Lung (tissue), 12 donors: ENCODE measurements around the gene DICER1. TPM values are rescaled to one million over a fixed set of nuclear protein-coding genes. Genes with fewer than 3 reads are reported as not detected.

Experiments used
- ATAC-seq: fragments of 200-7000 bp; cut with Tn5 transposase; one replicate; pipeline ENCODE4 v1.9.1; 2020; ENCODE audit warnings: moderate number of reproducible peaks; ENCODE audit not compliant: insufficient read depth, low FRiP score
- DNase-seq, 3 donors: peaks; one replicate each; pipeline ENCODE4 v3.0.0-alpha.2; 2013 to 2017
- H3K27ac ChIP-seq, 2 donors: one replicate each; pipeline ENCODE4 v1.5.1; 2013; ENCODE audit warnings: mild to moderate bottlenecking in 2 of 2, moderate library complexity in 2 of 2, control low read depth in 1 of 2, inconsistent platforms in 1 of 2, low read depth in 1 of 2, low read length in 1 of 2
- H3K27me3 ChIP-seq, 3 donors: one replicate each; pipeline ENCODE4 v1.5.1; 2013; ENCODE audit warnings: low read length in 2 of 3; ENCODE audit not compliant: control insufficient read depth in 3 of 3, insufficient read depth in 3 of 3
- H3K36me3 ChIP-seq, 4 donors: one replicate each; pipeline ENCODE4 v1.5.1; 2013; ENCODE audit warnings: low read length in 4 of 4, mild to moderate bottlenecking in 1 of 4, moderate library complexity in 1 of 4; ENCODE audit not compliant: control insufficient read depth in 4 of 4, insufficient read depth in 4 of 4
- H3K4me1 ChIP-seq, 5 donors: one replicate each; pipeline ENCODE4 v1.5.1; 2013; ENCODE audit warnings: low read length in 5 of 5, mild to moderate bottlenecking in 2 of 5, moderate library complexity in 1 of 5; ENCODE audit not compliant: control insufficient read depth in 5 of 5, insufficient read depth in 5 of 5
- H3K4me3 ChIP-seq: one replicate; pipeline ENCODE4 v1.5.1; 2013; ENCODE audit warnings: mild to moderate bottlenecking, control low read depth, moderate library complexity
- H3K9ac ChIP-seq, 2 donors: one replicate each; pipeline ENCODE4 v1.5.1; 2013; ENCODE audit warnings: low read length in 2 of 2, control low read depth in 1 of 2; ENCODE audit not compliant: insufficient read depth in 1 of 2
- H3K9me3 ChIP-seq, 4 donors: one replicate each; pipeline ENCODE4 v1.5.1; 2013; ENCODE audit warnings: low read length in 3 of 4, mild to moderate bottlenecking in 1 of 4, moderate library complexity in 1 of 4; ENCODE audit not compliant: control insufficient read depth in 4 of 4, insufficient read depth in 3 of 4
- CTCF ChIP-seq: IDR thresholded peaks from 2 replicates; pipeline ENCODE4 v1.5.1; 2012; ENCODE audit warnings: mild to moderate bottlenecking; ENCODE audit errors: control extremely low read depth, extremely low read depth
- WGBS, 2 donors: extraction: QIAGEN DNeasy Blood & Tissue Kit; methylation state at CpG; one replicate each; pipeline ENCODE4 v1.1.7; 2013; 5-methylcytosine and 5-hydroxymethylcytosine counted together
- polyA plus RNA-seq, 2 donors: library from polyadenylated mRNA; stranded (reverse); fragments of 200-250 nt; gene quantifications; one replicate each; pipeline ENCODE4 v1.2.1, GENCODE V29; 2013
- total RNA-seq, 2 donors: library from RNA; depleted of rRNA in 1 of 2; stranded (reverse); fragments of >200 nt in 1 of 2; gene quantifications; one replicate each; pipeline ENCODE4 v1.2.1, GENCODE V29; 2014 to 2021
- donor health status: control.
- donor health status: control.
- donor health status: Bipolar disorder and iron deficiency.
- donor health status: healthy.
- donor health status: DM: yes; HTN: yes; CAD: no.

Gene DICER1
- total and polyA plus RNA-seq, 4 donors: 9.1 to 103 (median 44.1) TPM

GRCh38 chr14:95163666-95164065 lies 6.3 kb upstream of the DICER1 start:
- TF ChIP-seq CTCF: no peak
- H3K9me3 ChIP-seq: peaks cover 0 to 6% (median 2%) of the 10 kb centered on the region in 4 donors

GRCh38 chr14:95163132-95163531 lies 5.8 kb upstream of the DICER1 start:
- H3K27ac ChIP-seq: no peak overlapping the region
- TF ChIP-seq CTCF: no peak
- peaks cover 0 to 12% (median 3%) of the 10 kb centered on the region in 5 donors for H3K4me1 ChIP-seq
- DNase-seq (no peak), ATAC-seq (no peak)
- no peak overlapping the region for H3K4me3 ChIP-seq
- H3K9me3 ChIP-seq: peaks cover 0 to 6% (median 2%) of the 10 kb centered on the region in 4 donors
- no peak overlapping the region for H3K9ac ChIP-seq
- H3K27me3 ChIP-seq: no peaks in the 10 kb centered on the region
- H3K36me3 ChIP-seq: no peaks in the 10 kb centered on the region
- WGBS, 2 donors: 53 to 63% methylated on average over 2 of the region's 2 CpGs

More at GRCh38 chr14:95163666-95164065, 6.3 kb upstream of the DICER1 start:
- Histone ChIP-seq H3K27ac (no peak overlapping the region), H3K27me3 (no peaks in the 10 kb centered on the region), H3K36me3 (no peaks in the 10 kb centered on the region), H3K9ac (no peak overlapping the region), H3K4me3 (no peak overlapping the region), H3K4me1 (peaks cover 0 to 8% (median 3%) of the 10 kb centered on the region in 5 donors)
- no peak for ATAC-seq
- peak in 1 of 3 donors; percentile 33 for DNase-seq
- WGBS, 2 donors: 92 to 93% methylated on average over 3 of the region's 3 CpGs

GRCh38 chr14:95162641-95163040 lies 5.3 kb upstream of the DICER1 start:
- H3K27ac ChIP-seq: no peak overlapping the region
- H3K27me3 ChIP-seq: no peaks in the 10 kb centered on the region
- peaks cover 0 to 6% (median 2%) of the 10 kb centered on the region in 4 donors for H3K9me3 ChIP-seq
- 84 to 86% methylated on average over 2 of the region's 2 CpGs for WGBS, 2 donors
- H3K36me3 ChIP-seq: no peaks in the 10 kb centered on the region
- no peak for TF ChIP-seq CTCF
- H3K4me3 ChIP-seq: no peak overlapping the region
- no peak for ATAC-seq
- DNase-seq: no peak
- no peak overlapping the region for H3K9ac ChIP-seq
- H3K4me1 ChIP-seq: peaks cover 0 to 15% (median 3%) of the 10 kb centered on the region in 5 donors

- peak; percentile 30 for ATAC-seq
- no peaks in the 10 kb centered on the region for H3K9me3 ChIP-seq
- H3K36me3 ChIP-seq: peaks cover 0 to 2% (median 0%) of the 10 kb centered on the region in 4 donors
- no peak for DNase-seq
- H3K9ac ChIP-seq: peak overlapping the region in 1 of 2 donors; percentile 66
- H3K27ac ChIP-seq: peak overlapping the region; percentile 97 to 99
- peak overlapping the region; percentile 92 for H3K4me3 ChIP-seq
- no peak for TF ChIP-seq CTCF
- no peaks in the 10 kb centered on the region for H3K27me3 ChIP-seq
- peaks cover 0 to 23% (median 17%) of the 10 kb centered on the region in 5 donors for H3K4me1 ChIP-seq
- WGBS, 2 donors: 0% methylated on average over 36 to 50 of the region's 50 CpGs
Measured at GRCh38 chr14:95157048-95157326, 342 bp downstream of the DICER1 start.
